SK-MEL-5 (cell line): ENCODE results near the gene USP6. TPM values are rescaled to one million over a fixed set of nuclear protein-coding genes. Genes with fewer than 3 reads are reported as not detected.
A peak's percentile ranks its signal among the peaks of the same experiment; 100 is the strongest.
"Not testable (repeated sequence)": the region's sequence is repeated elsewhere in the genome, so short reads cannot be mapped to it uniquely, and the experiment has no call there.

Experiments used
- DNase-seq: peaks from one replicate; pipeline ENCODE4 v3.0.0-alpha.2; 2016; ENCODE audit warnings: low read depth, low spot score
- in situ Hi-C: cut with HindIII; loops from 2 replicates; pipeline ENCODE4 v1.10.0; 2016; ENCODE audit warnings: low sequenced_read_pairs, high pct_unique_total_duplicates, low pct_unique_long_range_greater_than_20kb
- polyA plus RNA-seq, 2 experiments: library from polyadenylated mRNA; depleted of rRNA; stranded (reverse); fragments of >200 nt; gene quantifications; 2 replicates each; pipeline ENCODE4 v1.2.3, GENCODE V29; 2015
- total RNA-seq: library from RNA; depleted of rRNA; stranded (reverse); fragments of >200 nt; shearing (Covaris generic); gene quantifications from 2 replicates; pipeline ENCODE4 v1.2.3, GENCODE V29; 2014; rRNA removed

Gene USP6
- not detected in 2 replicates for total RNA-seq
- polyA plus RNA-seq (2015; cell fraction: cytosol; rRNA removed) = not detected in 2 replicates
- polyA plus RNA-seq (2015; cell fraction: nucleus; rRNA removed) = not detected in 2 replicates

DNA sequence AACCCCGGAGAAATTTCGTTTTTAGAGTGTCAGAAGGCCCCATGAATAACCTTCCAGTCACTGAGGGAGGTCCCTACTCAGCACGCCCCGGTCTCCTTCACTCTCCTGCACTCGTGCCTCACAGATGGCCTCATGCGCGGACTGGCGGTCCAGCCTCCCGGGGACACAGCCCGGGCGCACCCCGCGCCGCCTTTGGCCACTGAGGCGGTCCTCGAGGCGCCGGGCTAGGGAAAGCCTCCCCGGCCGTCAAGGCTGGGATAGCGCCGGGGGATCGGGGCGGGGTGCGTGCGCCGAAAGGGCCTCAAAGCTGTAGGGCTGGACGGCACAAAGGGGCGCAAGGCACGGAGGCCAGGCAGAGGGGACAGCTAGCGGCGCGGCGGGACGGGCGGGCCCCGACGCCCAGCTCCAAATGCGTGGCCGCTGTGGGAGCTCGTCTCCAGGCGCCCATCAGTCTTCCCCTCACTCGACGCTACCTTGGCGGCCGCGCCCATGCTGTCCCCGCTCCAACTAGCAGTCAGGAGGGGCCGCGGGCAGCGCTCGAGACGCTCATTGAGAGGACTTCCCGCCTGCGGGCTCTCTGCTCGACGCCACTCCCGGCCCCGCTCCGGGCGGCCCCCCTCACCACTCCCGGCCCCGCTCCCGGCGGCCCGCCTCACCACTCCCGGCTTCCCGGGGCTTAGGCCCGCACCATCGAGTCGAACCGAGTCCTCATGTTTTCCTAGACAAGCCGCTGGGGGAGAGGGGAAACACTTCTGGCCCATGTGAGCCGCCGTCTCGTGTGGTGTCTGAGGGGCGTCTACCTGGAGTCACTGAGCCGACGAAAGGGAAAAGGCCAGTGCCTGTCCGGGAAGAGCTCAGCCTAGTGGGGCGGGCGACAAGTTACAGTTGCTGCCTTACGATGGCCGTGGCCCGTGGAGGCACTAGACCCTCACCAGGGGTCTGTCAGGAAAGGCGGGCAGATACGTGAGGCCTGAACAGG is at the start of gene USP6:
Gene USP6, plus strand, starts transcription at position 360 of the 979 bp plus-strand sequence. CDS start 14,336 bp downstream, outside the sequence.
- no peak for DNase-seq
- in situ Hi-C loops = no loop called here

DNA sequence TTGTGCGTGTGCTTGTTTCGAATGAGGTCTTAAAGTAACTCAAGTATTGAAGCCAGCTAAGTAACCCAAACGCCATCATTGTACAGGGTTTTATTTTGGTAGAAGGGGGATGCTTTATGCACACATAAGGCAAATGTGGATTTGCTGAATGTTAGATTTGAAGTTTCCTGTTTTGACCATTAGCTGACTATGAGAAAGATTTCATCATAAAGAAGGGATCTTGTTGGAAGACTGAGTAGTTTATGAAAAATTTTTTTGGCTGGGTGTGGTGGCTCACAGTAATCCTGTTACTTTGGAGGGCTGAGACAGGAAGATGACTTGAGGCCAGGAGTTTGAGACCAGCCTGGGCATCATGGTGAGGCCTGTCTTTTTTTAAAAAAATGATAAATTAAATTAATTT is 47.6 kb upstream of the USP6 start:
- in situ Hi-C loops = no loop called here

DNA sequence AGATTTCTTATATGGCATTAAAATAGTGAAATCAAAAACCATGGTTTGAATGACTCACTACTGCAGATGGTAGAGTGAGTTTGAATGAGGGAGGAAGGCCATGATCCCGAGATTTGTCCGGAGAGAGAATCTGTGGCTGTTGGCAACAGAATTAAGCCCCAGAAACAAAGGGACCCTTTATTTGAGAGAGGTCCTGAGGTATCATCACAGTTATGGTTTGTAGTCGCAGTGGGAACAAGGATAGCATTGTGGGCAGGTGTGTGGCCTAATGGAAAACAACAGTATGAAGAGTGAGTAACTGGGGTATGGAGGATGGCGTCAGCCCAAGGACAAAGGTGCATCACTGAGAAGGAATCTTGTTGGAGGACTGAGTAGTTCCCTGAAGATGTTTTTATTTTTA is 46.1 kb upstream of the USP6 start:
- in situ Hi-C loops = no loop called here
- peak; percentile 95 for DNase-seq

More for the DNA sequence above, 47.6 kb upstream of the USP6 start:
- DNase-seq = no peak

DNA sequence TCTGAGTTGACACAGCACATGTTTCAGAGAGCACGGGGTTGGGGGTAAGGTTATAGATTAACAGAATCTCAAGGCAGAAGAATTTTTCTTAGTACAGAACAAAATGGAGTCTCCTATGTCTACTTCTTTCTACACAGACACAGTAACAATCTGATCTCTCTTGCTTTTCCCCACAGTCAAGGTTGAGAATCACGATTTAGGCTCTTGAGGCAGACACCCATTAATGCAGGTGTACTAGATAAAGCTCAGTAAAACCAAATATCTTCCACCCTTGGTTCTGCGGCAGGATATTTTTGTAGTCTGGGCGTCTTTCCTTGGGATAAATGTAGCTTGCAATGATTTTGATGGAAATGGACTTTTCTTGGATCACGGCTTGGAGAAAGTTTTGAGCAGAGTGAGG is 40.4 kb upstream of the USP6 start:
- DNase-seq, in situ Hi-C loops: not testable (repeated sequence)

DNA sequence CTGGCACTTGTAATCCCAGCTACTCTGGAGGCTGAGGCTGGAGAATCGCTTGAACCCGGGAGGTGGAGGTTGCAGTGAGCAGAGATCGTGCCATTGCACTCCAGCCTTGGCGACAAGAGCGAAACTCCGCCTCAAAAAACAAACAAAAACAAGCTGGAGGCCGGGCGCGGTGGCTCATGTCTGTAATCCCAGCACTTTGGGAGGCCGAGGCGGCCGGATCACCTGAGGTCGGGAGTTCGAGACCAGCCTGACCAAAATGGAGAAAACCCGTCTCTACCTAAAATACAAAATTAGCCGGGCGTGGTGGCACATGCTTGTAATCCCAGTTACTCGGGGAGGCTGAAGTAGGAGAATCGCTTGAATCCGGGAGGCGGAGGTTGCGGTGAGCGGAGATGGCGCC is 38.6 kb upstream of the USP6 start:
- in situ Hi-C loops, DNase-seq: not testable (repeated sequence)

DNA sequence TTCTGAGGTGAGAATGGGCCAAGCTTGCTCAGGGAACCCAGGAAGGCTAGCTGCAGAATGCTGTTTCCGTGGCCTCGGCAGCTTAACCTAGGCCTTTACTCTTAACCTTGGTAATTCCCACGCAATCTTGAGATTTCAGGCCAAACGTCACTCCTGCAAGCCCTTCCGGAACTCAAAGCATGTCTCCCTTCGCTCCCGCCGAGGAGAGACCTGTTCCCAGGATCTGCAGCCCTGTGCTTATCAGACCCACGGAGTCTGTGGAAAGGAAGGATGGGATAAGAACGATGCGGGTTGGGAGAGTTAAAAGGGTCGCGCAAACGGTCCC is 38.1 kb upstream of the USP6 start:
- in situ Hi-C loops = no loop called here
- DNase-seq = no peak

DNA sequence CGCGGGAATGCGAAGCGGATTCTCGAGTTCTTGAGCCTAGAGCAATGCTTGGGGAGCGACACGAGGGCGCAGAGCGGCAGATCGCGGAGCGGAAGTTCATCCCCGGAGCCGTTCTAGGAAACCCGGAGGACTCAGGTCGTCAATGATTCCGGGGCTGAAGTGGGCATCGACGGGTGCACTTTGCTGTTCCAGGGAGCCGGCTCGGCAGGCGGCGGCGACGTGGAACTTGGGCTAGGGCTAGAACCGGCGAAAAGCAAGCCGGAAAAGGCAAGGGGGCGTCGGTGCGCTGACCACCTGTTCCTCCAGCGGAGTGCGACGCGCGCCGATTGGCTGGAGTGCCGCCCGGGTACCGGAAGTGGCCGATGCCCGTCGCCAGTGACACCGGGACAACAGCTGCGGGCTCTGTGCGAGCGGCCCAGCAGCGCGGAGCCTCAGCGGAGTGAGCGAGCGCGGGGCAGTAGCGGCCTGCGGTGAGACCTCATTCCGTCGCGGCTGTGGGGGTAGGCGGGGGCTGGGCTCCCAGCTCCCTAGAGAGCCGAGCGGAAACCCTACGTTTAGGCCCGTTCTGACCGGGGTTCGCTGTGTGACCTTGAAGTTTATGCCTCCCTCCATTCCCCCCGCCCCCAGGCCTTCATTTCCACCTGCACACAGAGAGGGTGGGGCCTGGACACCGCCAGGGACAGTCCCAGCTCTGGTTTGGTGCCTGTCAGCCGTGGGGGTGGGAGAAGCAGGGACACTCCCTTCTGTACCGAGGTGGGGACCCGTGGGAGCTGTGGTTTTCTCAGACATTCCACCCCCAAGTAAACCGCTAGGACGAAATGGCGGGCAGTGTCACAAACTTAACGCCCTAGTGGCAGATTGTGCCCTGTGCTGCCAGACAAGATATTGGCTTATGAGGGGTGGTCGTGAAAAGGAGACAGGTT is 37.5 kb upstream of the USP6 start, which contains the start of gene ZFP3:
Gene ZFP3, plus strand, starts transcription at position 362 of the 923 bp plus-strand sequence. CDS start 13,038 bp downstream, outside the sequence.
- no peak for DNase-seq
- in situ Hi-C loops = no loop called here

DNA sequence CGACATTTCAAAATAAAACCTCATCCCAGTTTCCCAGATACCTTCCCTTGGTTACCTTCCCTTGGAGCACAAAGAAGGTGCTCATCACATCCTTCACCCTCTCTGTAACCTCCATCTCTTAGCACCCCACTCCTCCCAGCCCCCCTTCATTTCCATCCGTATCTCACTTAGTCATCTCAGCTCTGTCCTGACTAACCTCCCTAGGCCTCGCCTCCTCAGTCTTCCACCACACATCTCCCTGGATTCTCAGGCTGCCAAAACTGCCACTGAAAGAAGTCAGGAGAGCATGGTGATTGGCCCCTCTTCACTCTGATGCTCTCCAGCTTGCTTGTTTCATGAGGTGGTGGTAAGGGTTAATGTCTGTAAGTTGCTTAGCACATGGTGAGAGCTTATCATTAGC is 35.2 kb upstream of the USP6 start:
- DNase-seq = no peak
- in situ Hi-C loops = no loop called here

DNA sequence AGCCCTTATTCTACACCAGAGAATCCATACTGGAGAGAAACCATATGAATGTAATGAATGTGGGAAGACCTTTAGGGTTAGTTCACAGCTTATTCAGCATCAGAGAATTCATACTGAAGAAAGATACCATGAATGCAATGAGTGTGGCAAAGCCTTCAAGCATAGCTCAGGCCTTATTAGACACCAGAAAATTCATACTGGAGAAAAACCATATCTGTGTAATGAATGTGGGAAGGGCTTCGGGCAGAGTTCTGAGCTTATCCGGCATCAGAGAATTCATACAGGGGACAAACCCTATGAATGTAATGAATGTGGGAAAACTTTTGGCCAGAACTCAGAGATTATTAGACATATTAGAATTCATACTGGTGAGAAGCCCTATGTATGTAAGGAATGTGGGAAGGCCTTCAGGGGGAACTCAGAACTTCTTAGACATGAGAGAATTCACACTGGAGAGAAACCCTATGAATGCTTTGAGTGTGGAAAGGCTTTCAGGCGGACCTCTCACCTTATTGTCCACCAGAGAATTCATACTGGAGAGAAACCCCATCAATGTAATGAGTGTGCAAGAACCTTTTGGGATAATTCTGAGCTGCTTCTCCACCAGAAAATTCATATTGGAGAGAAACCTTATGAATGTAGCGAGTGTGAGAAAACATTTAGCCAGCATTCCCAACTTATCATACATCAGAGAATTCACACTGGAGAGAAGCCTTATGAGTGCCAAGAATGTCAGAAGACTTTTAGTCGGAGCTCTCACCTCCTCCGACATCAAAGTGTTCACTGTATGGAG is 23.4 kb upstream of the USP6 start:
- no peak for DNase-seq
- in situ Hi-C loops = no loop called here

DNA sequence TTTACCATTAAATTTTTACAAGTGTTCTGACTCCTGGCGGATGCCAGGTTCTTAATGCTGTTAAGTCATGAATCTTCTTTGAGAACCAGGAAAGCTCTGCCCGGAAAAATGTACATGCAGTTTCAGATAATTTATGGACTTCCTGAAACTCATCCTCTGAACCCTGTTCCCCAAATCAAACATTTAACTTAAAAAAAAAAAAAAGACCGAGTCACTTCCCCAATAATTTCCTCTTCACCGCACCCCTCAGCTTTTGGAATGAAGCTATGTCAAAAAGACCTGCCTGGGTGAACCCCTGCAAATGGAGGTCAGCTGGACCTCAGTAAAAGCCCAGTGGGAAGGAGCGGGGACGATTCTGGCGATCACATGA is 19.1 kb upstream of the USP6 start:
- in situ Hi-C loops = no loop called here
- no peak for DNase-seq

DNA sequence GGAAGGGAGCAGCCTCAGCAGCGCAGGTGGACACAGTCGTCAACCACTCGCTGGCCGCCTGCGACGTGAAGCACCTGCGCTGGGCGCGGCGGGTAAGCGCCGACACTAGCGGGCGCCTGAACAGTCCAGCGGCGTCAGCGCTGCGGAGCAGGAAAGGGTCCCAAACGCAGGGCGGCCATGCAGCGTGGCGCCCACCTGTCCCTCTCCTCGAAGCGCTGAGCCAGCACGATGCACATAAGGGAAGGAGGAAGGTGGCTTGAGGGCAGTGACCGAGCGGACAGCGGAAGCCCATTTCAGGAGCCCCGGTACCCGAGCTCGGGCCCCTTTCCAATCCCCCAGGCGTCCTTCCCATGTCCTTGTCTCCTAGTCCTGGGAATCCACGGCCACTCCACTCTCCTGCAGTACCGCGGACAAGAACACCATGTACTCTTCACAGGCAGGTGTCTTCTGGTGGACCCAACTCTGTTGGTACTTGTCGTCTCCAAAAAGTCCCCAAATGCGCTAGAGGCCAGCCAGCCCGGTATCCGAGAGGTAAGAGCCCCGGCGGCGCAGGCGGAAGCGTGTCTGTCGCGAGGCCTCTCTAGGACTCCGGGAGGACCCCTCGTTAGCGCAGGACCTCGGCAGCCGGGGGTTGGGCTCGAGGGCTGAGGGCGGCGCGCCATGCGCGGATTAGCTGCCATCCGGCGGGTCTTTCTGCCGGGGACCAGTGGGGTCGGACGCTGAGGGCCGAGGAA is 18.6 kb upstream of the USP6 start:
- DNase-seq = no peak
- in situ Hi-C loops = no loop called here

DNA sequence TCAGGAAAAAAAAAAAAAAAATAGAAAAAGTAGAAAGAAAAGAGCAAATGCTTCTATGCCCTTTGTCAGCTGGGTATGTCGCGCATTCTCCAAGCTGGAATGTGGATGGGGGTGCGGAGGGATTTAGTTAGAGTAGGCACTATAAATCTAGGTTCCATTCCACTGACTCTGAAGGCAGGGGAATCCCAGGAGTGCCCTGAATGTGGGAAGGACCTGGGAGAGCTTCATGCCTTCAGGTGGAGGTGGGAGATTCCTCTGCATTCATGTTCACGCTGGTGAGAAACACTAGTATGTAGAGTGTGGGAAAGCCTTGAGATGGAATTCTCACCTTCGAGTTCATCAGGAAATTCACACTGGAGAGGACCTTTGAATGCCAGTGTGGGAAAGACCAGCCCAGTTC is 16.6 kb upstream of the USP6 start:
- in situ Hi-C loops = no loop called here
- DNase-seq = no peak

DNA sequence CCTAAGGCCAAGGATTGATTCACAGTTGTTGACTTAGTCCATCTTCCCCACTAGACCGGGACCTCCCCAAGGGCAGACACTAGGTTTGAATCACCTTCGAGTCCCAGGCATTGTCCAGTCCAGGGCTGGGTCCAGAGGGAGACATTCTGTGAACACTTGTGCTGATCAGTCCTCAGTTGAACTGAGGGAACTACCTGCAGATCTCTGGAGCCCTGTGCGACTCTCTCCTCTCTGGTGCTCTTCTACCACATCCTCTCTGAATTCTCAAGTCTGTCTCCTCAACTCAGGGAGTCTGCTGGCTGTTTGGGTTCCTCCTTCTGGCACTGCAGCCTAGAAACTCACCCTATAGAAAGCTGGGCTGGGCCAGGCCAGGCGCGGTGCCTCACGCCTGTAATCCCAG is 15.0 kb upstream of the USP6 start:
- DNase-seq = no peak
- in situ Hi-C loops = no loop called here

DNA sequence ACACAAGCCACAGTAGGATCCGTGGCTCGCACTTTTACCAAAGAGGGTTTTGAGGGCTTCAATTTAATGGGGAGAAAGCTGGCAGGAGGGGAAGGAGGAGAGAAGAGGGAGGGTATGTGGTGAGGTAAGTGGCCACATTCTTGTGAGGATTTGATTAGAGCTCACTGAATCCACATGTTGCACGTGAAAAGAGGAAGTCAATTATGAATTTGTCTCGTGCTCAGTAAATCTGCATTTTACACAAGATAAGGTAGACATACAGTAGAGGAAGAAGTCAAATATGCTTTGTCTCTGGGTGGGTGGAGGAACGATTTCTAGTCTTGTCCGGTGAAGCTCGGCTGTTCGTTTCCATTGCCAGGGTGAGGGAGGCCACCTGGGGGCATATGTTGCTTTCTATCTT is 5.0 kb upstream of the USP6 start:
- DNase-seq = no peak
- in situ Hi-C loops = no loop called here

DNA sequence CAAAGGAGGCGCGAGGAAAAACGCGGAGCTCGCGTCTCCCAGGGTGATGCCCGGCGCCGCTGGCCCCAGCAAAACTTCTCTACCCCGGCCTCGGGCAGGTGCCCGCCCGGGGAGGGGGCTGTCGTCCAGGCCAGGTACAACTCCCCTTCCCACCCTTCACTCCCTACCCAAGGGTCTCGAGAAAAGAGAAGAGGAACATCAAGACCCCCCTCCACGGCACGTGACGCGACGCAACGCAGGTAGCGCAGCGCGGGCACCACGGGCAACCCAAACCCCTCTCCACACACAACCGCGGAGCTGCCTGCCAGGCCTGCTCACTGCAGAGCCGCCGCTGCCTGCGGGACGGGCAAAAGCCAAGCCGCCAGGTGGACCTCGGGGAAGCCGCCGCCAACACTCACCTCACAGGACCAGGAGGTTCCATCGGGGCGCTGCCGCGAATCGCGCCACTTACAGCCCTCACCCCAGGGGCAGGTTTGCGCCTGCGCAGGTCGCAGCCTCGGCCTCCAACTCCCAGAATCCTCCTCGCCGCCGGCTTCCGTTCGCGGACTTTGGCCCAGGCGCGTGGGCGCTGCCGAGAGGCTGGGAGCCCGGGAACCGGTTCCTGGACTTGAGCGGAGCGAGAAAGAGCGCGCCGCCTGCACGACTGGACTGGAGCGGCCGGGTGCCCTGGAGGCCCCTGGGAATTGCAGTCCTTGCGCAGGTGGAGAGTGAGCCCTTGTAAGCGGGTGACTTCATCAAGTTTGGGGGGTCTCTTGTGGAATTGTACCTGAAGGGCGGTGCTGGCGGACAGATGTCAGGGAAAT is 4.2 kb upstream of the USP6 start, which contains the start of gene ZNF232:
Gene ZNF232, minus strand, starts transcription at position 477 of the 803 bp plus-strand sequence. Its CDS starts 56 bp downstream, at position 421.
- in situ Hi-C loops = no loop called here
- peak; percentile 80 for DNase-seq

DNA sequence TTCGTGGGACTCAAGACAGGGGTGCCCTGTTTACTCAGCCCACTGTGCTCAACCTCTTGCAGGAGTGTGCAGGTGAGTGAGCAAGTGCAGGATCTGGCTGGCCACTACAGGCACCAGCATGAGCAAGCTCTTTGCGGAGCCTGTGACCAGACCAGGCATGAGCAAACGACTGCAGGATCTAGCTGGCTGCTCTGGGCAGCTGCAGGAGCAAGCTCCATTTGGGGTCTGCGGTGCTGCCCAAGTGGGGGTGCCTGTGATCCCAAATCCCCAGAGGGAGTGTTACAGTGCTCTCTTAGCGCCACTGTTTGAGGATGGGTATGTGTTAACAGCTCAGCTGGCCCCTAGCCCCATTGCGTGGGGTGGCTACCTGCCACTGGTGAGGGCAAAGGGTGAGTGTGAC is 2.4 kb downstream of the USP6 start:
- in situ Hi-C loops = no loop called here
- no peak for DNase-seq
